ENCODE data around the gene NT5C2. TPM values are rescaled to one million over a fixed set of nuclear protein-coding genes. Genes with fewer than 3 reads are reported as not detected.
"Not testable (repeated sequence)": the region's sequence is repeated elsewhere in the genome, so short reads cannot be mapped to it uniquely, and the experiment has no call there.

NT5C2 gene
- total and polyA plus RNA-seq, 8 donors, result 19.4 to 45.0 (median 26.4) TPM

- ATAC-seq (no peak), FAIRE-seq (no peak), DNase-seq (no peak)
- TF ChIP-seq, protein P1, sequence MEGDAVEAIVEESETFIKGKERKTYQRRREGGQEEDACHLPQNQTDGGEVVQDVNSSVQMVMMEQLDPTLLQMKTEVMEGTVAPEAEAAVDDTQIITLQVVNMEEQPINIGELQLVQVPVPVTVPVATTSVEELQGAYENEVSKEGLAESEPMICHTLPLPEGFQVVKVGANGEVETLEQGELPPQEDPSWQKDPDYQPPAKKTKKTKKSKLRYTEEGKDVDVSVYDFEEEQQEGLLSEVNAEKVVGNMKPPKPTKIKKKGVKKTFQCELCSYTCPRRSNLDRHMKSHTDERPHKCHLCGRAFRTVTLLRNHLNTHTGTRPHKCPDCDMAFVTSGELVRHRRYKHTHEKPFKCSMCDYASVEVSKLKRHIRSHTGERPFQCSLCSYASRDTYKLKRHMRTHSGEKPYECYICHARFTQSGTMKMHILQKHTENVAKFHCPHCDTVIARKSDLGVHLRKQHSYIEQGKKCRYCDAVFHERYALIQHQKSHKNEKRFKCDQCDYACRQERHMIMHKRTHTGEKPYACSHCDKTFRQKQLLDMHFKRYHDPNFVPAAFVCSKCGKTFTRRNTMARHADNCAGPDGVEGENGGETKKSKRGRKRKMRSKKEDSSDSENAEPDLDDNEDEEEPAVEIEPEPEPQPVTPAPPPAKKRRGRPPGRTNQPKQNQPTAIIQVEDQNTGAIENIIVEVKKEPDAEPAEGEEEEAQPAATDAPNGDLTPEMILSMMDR (IDR thresholded peaks at IDR 0.05), result no peak
- Histone ChIP-seq H3K27ac (no peak overlapping the region), H3K36me3 (no peaks in the 10 kb centered on the region), H3K4me3 (no peak overlapping the region), H3K27me3 (no peaks in the 10 kb centered on the region), H3K9me3 (no peaks in the 10 kb centered on the region), H3K4me1 (peaks cover 0 to 4% (median 0%) of the 10 kb centered on the region in 3 donors)
- intact Hi-C loops (cut with DNase I), result no loop called here
Measured at GRCh38 chr10:103225939-103226338, 32.9 kb upstream of the NT5C2 start.

DNA sequence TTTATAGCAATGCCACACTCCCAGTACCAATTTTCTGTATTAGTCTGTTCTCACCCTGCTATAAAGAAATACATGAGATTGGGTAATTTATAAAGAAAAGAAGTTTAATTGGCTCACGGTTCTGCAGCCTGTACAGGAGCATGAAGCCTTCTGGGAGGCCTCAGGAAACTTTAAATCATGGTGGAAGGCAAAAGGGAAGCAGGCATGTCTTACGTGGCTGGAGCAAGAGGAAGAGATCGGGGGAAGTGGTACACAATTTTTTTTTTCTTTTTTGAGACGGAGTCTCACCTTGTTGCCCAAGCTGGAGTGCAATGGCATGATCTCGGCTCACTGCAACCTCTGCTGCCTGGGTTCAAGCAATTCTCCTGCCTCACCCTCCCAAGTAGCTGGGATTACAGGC is 31.6 kb upstream of the NT5C2 start:
- WGBS, 2 donors, result 83 to 93% methylated on average over 5 of the region's 5 CpGs
- intact Hi-C loops (cut with DNase I); H3K27ac ChIP-seq; H3K4me3 ChIP-seq; H3K9me3 ChIP-seq; FAIRE-seq; H3K36me3 ChIP-seq; ATAC-seq; H3K4me1 ChIP-seq; H3K27me3 ChIP-seq; DNase-seq: not testable (repeated sequence)

- Histone ChIP-seq H3K36me3 (no peaks in the 10 kb centered on the region), H3K4me3 (no peak overlapping the region), H3K9me3 (no peaks in the 10 kb centered on the region), H3K27ac (no peak overlapping the region), H3K4me1 (no peaks in the 10 kb centered on the region), H3K27me3 (no peaks in the 10 kb centered on the region)
- 87 to 88% methylated on average over 4 of the region's 4 CpGs for WGBS, 2 donors
- intact Hi-C loops (cut with DNase I), result no loop called here
- ATAC-seq, result no peak
- no peak for DNase-seq
- TF ChIP-seq, protein P1 (IDR thresholded peaks at IDR 0.05), result no peak
- FAIRE-seq, result no peak
Measured at GRCh38 chr10:103224133-103224532, 31.1 kb upstream of the NT5C2 start.

- intact Hi-C loops (cut with DNase I); FAIRE-seq: not testable (repeated sequence)
- 46 to 48% methylated on average over 4 of the region's 4 CpGs for WGBS, 2 donors
Measured at GRCh38 chr10:103216362-103216761, 23.3 kb upstream of the NT5C2 start.

GRCh38 chr10:103215601-103216000 is 22.5 kb upstream of the NT5C2 start:
- Histone ChIP-seq H3K36me3 (no peaks in the 10 kb centered on the region), H3K27me3 (no peaks in the 10 kb centered on the region), H3K9me3 (no peaks in the 10 kb centered on the region), H3K4me1 (no peaks in the 10 kb centered on the region), H3K27ac (no peak overlapping the region), H3K4me3 (no peak overlapping the region)
- 87 to 88% methylated on average over 5 of the region's 5 CpGs for WGBS, 2 donors
- no peak for ATAC-seq
- intact Hi-C loops (cut with DNase I), result no loop called here
- DNase-seq, result no peak
- TF ChIP-seq, protein P1 (IDR thresholded peaks at IDR 0.05), result no peak
- no peak for FAIRE-seq

More at GRCh38 chr10:103216362-103216761, 23.3 kb upstream of the NT5C2 start:
- not testable (repeated sequence) for H3K27me3 ChIP-seq, H3K27ac ChIP-seq, DNase-seq, H3K9me3 ChIP-seq, H3K36me3 ChIP-seq, ATAC-seq, H3K4me1 ChIP-seq, H3K4me3 ChIP-seq

- H3K27ac ChIP-seq; H3K36me3 ChIP-seq; FAIRE-seq; H3K4me3 ChIP-seq; ATAC-seq; H3K9me3 ChIP-seq; intact Hi-C loops (cut with DNase I); H3K27me3 ChIP-seq; DNase-seq; H3K4me1 ChIP-seq: not testable (repeated sequence)
- 87 to 88% methylated on average over 4 of the region's 4 CpGs for WGBS, 2 donors
Measured at GRCh38 chr10:103210262-103210661, 17.2 kb upstream of the NT5C2 start.

DNA sequence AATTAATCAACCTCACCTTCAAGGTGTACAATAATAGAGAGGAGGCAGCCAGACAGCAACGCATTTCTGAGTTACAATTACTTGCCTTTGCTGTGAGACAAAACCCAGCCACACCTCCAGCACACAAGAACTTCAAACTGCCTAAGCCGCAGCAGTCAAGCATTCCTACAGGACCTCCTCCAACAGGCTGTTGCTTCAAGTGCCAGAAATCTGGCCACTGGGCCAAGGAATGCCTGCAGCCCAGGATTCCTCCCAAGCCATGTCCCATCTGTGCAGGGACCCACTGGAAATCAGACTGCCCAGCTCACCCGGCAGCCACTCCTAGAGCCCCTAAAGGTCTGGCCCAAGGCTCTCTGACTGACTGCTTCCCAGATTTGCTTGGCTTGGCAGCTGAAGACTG is 14.6 kb upstream of the NT5C2 start:
- FAIRE-seq; H3K4me1 ChIP-seq; intact Hi-C loops (cut with DNase I); H3K9me3 ChIP-seq; H3K4me3 ChIP-seq; DNase-seq; ATAC-seq; H3K36me3 ChIP-seq; H3K27me3 ChIP-seq; H3K27ac ChIP-seq: not testable (repeated sequence)
- 60 to 70% methylated on average over 3 of the region's 3 CpGs for WGBS, 2 donors

Measured in pancreas (tissue), 10 donors.